ENCODE data around the gene VPS36. TPM values are rescaled to one million over a fixed set of nuclear protein-coding genes. Genes with fewer than 3 reads are reported as not detected.

The VPS36 gene
- 17.9 and 20.2 TPM in 2 replicates for total RNA-seq

GRCh38 chr13:52450012-52450792 lies at the start of gene VPS36:
Gene VPS36, minus strand, starts transcription at chr13:52450634. Its CDS starts 40 bp downstream, at chr13:52450594.

GRCh38 chr13:52454820-52455676 lies 4.6 kb upstream of the VPS36 start, which contains the start of gene CKAP2:
Gene CKAP2, plus strand, starts transcription at chr13:52455478. Its CDS starts 79 bp downstream, at chr13:52455557.

DNA sequence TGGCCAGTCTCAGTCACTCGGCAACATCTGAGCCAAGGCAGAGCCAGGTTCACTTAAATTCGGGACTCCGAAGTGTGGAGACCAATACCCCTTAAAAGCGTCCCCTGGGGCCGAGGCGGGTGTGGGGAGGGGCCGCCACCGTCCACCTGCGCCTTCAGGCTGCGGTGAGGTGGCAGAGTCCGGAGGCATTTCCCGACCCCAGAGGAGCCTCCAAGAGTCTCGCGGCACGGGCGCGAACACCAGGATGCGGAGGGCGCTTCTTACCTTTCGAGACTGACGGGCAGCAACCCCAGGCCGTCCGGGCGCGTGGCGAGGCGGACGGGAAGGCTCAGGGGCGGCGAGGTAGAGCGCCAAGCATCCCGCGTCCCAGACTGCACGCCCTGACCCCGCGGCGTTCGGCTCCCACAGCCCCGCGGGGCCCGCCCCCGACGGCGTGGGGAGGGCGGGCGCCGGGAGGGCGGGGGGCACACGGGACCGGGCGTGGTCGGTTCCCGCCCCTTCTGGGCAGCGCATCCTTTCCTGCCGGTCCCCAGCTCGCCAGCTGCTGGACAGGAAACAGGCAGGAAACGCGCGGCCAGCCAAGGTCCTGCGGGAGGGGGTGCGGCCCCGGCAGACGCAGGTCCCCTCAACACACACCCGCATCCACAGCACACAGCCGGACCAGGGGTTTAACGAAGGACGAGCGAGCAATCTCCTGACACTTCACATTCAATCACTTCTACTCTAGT lies 44.5 kb downstream of the VPS36 start, which contains the start of gene THSD1:
Gene THSD1, minus strand, starts transcription at position 406 of the 728 bp plus-strand sequence. CDS start 3,572 bp downstream, outside the sequence.

Other genes with a start within 250 kb of the VPS36 start
- 5.0 and 5.3 TPM in 2 replicates for gene THSD1, start 44.5 kb downstream of the VPS36 start, total RNA-seq
- gene CKAP2, start 4.8 kb upstream of the VPS36 start, total RNA-seq: 6.3 and 6.8 TPM in 2 replicates
- gene HNRNPA1L2, start 191.8 kb upstream of the VPS36 start, total RNA-seq: 3.1 and 3.4 TPM in 2 replicates
- 34.6 and 52.0 TPM in 2 replicates for gene SUGT1, start 202.2 kb upstream of the VPS36 start, total RNA-seq

Measured in smooth muscle cell of bladder (primary cell).